Vagina (tissue), 2 donors: ENCODE results near the gene LMOD3.

Experiments
- CTCF ChIP-seq, 3 experiments: fragments of 450-650 bp in 2 of 3; fragments of 200-600 bp in 1 of 3; sonication (generic) in 1 of 3; IDR thresholded peaks; one replicate each; pipeline ENCODE4 v1.5.1; 2017 to 2019; ENCODE audit warnings: antibody characterized with exemption in 3 of 3, mild to moderate bottlenecking in 2 of 3, moderate library complexity in 2 of 3
- POLR2AphosphoS5 ChIP-seq, 2 donors: sonication (generic); formaldehyde crosslinking; IDR thresholded peaks; one replicate each; pipeline ENCODE4 v1.9.0; 2017; ENCODE audit warnings: antibody characterized with exemption in 2 of 2, mild to moderate bottlenecking in 2 of 2, low read depth in 1 of 2; ENCODE audit not compliant: insufficient read depth in 1 of 2

GRCh38 chr3:69172058-69172457 is 49.7 kb upstream of the LMOD3 start:
- TF ChIP-seq CTCF (IDR thresholded peaks at IDR 0.05) = no peak
- no peak for TF ChIP-seq POLR2AphosphoS5 (IDR thresholded peaks at IDR 0.05; ENCODE audit: insufficient read depth in 1 of 2, low read depth in 1 of 2)
